GM21447 (cell line): ENCODE measurements around the gene ID2.

ENCODE experiments used
- ATAC-seq: cut with Tn5 transposase; IDR thresholded peaks from one replicate; pipeline ENCODE4 v1.9.1; 2021; ENCODE audit not compliant: unreplicated experiment

Gene ID2

GRCh38 chr2:8682719-8683667 is 1.1 kb downstream of the ID2 start:
- ATAC-seq: no peak

- no peak for ATAC-seq
Measured at GRCh38 chr2:8684540-8684877, 2.7 kb downstream of the ID2 start.

- ATAC-seq: no peak
Measured at GRCh38 chr2:8684878-8685696, 3.2 kb downstream of the ID2 start.

- ATAC-seq: no peak
Measured at GRCh38 chr2:8685697-8686358, 4.0 kb downstream of the ID2 start.

- ATAC-seq: no peak
Measured at GRCh38 chr2:8691859-8692437, 10.1 kb downstream of the ID2 start.

- no peak for ATAC-seq
Measured at GRCh38 chr2:8692783-8693156, 10.9 kb downstream of the ID2 start.

- no peak for ATAC-seq
Measured at GRCh38 chr2:8693157-8693821, 11.4 kb downstream of the ID2 start.

- ATAC-seq: no peak
Measured at GRCh38 chr2:8694737-8695136, 12.9 kb downstream of the ID2 start.

- no peak for ATAC-seq
Measured at GRCh38 chr2:8697190-8697589, 15.3 kb downstream of the ID2 start.

- no peak for ATAC-seq
Measured at GRCh38 chr2:8699839-8700238, 18.0 kb downstream of the ID2 start.

- ATAC-seq: no peak
Measured at GRCh38 chr2:8701681-8702379, 20.0 kb downstream of the ID2 start.

- ATAC-seq: no peak
Measured at GRCh38 chr2:8704906-8705305, 23.1 kb downstream of the ID2 start.

GRCh38 chr2:8709611-8710010 is 27.8 kb downstream of the ID2 start:
- no peak for ATAC-seq

- ATAC-seq: no peak
Measured at GRCh38 chr2:8710951-8711350, 29.1 kb downstream of the ID2 start.

GRCh38 chr2:8714283-8714682 is 32.4 kb downstream of the ID2 start:
- ATAC-seq: no peak

GRCh38 chr2:8714971-8715370 is 33.1 kb downstream of the ID2 start:
- ATAC-seq: no peak

GRCh38 chr2:8719528-8719927 is 37.7 kb downstream of the ID2 start:
- ATAC-seq: no peak

GRCh38 chr2:8720741-8721140 is 38.9 kb downstream of the ID2 start:
- ATAC-seq: no peak

- no peak for ATAC-seq
Measured at GRCh38 chr2:8721410-8721809, 39.6 kb downstream of the ID2 start.

GRCh38 chr2:8722986-8723385 is 41.1 kb downstream of the ID2 start:
- no peak for ATAC-seq
